ENCODE data around the gene TBX1. TPM values are rescaled to one million over a fixed set of nuclear protein-coding genes. Genes with fewer than 3 reads are reported as not detected.

TBX1 gene
- total RNA-seq, 4 donors from 2014 or later, result 7.6 to 34.3 (median 18.5) TPM

DNA sequence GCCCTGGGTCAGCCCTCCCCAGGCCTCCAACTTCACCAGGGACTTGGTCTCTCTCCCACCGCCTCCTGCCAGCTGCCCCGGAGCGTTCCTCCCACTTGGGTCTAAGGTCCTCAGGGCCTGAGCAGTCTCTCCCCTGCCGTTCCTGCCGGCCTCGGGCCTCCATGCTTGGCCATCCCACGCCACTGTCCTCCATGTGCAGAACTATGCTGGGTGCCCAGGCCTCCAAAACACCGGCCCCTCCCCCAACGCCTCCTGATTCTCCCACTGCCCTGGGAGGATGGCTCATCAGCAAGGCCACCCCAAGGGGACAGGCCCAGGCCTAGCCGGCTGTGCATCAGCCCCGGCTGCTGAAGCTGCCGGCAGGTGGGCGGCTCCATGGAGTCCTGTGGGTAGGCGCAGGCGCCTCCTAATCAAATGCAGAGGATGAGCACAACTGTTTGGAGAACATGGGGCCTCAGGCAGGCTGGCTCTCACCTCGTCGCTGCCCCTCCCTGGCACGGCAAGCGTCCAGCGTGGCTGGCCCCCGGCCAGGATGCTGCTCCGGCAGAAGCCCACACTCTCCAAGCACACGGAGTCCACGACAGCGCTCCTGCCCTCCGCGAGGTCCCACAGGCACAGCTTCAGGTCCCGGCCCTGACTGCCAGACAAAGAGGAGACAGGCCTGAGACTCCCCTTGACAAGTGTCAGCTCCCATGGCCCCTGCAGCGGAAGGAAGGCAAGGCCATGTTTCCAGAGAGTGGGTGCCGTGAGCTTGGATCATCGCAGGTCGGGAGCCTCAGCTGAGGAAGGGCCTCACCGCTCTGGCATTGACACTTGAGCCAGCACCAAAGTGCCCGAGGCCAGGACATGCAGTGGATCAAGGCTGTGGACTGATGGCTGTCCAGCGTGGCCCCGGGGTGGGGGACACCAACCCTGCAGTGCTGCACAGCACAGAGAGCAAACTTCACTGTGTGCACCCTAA lies 51.5 kb downstream of the TBX1 start:
- 93 to 94% methylated on average over 14 to 26 of the region's 36 CpGs for WGBS, 2 donors
- peak in 1 of 2 donors; percentile 2 for DNase-seq

DNA sequence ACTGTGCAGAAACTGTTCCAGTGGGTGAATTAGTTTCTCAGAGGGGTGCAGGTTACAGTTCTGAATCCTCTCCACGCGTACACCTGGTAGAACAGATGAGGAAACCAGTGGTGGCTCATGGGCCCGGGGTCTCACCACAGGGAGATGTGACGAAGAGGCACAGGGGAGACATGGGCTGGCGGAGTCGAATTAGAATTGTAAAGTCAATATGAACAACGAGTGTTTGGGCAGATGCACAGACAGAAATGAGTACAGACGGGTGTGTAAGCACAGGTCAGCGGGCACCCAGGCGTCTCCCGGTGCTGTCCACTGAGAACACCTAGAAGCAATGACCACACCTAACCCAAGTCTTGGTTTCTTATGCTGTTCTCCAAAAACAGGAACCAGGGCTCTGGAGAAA lies 52.3 kb downstream of the TBX1 start:
- intact Hi-C loops (cut with DNase I), result no loop called here
- no peak for DNase-seq
- TF ChIP-seq POLR2A (IDR thresholded peaks at IDR 0.05) (no peak), CTCF (IDR thresholded peaks at IDR 0.05) (no peak)
- H3K27me3 ChIP-seq, result no peaks in the 10 kb centered on the region
- WGBS, 2 donors, result 94 to 95% methylated on average over 11 of the region's 11 CpGs
- peaks cover 8 to 15% of the 10 kb centered on the region in 2 donors for H3K4me1 ChIP-seq
- H3K9me3 ChIP-seq, result no peaks in the 10 kb centered on the region
- no peaks in the 10 kb centered on the region for H3K36me3 ChIP-seq
- no peak overlapping the region for H3K27ac ChIP-seq
- H3K4me3 ChIP-seq (replicated peaks in 1 of 3), result no peak overlapping the region

More for the DNA sequence above, 51.5 kb downstream of the TBX1 start:
- H3K9me3 ChIP-seq, result no peaks in the 10 kb centered on the region
- H3K4me1 ChIP-seq, result peaks cover 2 to 9% of the 10 kb centered on the region in 2 donors
- intact Hi-C loops (cut with DNase I), result no loop called here
- no peak overlapping the region for H3K27ac ChIP-seq
- TF ChIP-seq POLR2A (IDR thresholded peaks at IDR 0.05), result no peak
- TF ChIP-seq CTCF (IDR thresholded peaks at IDR 0.05), result no peak
- H3K36me3 ChIP-seq, result no peaks in the 10 kb centered on the region
- H3K4me3 ChIP-seq (replicated peaks in 1 of 3), result no peak overlapping the region
- no peaks in the 10 kb centered on the region for H3K27me3 ChIP-seq

DNA sequence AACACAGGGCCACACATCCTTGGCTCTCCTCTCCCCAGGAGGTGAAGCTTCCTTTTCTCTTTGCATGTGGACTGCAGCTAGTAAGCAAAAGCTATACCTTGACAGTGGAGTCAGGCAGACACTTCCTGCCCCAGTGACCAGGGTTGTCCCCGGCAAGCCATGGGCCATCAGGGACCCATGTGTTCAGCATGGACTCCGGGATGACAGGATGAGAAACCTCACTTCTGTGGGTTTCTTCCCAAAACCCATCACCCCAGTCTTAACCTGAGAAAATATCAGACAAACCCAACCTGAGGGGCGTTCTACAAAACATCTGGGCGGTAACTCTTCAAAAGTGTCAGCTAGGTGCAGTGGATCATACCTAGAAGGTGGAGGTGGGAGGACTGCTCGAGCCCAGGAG lies 53.9 kb downstream of the TBX1 start:
- intact Hi-C loops (cut with DNase I), result no loop called here
- 96 to 97% methylated on average over 5 of the region's 5 CpGs for whole genome bisulfite sequencing, 2 donors
- Histone ChIP-seq H3K4me1 (peaks cover 14 to 21% of the 10 kb centered on the region in 2 donors), H3K27ac (no peak overlapping the region), H3K36me3 (no peaks in the 10 kb centered on the region), H3K4me3 (replicated peaks in 1 of 3) (no peak overlapping the region), H3K27me3 (no peaks in the 10 kb centered on the region), H3K9me3 (no peaks in the 10 kb centered on the region)
- TF ChIP-seq POLR2A (IDR thresholded peaks at IDR 0.05) (no peak), CTCF (IDR thresholded peaks at IDR 0.05) (no peak)
- DNase-seq, result no peak

DNA sequence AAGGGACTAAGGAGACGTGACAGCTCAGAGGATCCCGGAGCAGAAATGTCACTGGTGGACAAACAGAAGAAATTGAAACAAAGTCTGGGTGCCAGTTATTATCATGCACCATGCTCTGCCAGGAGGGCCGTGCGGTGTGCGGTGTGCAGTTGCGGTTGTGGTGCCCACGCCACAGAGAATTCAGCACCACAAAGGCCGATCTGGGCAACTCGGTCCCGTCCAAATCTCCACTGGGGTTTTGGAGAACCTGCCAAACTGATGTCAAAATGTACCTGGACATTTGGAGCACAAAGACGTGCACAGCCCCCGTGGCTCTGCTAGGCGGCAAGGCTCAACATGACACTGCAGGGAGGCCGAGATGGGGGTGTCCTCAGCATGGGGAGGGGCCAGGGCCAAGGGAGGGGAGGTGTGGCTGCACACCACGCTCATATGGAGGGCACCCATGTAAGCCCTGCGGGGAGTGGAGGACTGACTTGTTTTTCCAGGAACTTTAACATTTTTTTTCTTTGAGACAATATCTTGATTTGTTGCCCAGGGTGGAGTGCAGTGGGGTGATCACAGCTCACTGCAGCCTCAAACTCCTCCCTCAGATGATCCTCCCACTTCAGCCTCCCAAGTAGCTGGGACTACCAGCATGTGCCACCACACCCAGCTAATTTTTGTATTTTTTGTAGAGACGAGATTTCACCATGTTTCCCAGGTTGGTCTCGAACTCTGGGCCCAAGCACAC lies 54.7 kb downstream of the TBX1 start:
- Histone ChIP-seq H3K27me3 (no peaks in the 10 kb centered on the region), H3K4me3 (replicated peaks in 1 of 3) (no peak overlapping the region), H3K36me3 (no peaks in the 10 kb centered on the region), H3K27ac (no peak overlapping the region), H3K9me3 (no peaks in the 10 kb centered on the region), H3K4me1 (peaks cover 12 to 21% of the 10 kb centered on the region in 2 donors)
- WGBS, 2 donors, result 96 to 97% methylated on average over 18 of the region's 18 CpGs
- DNase-seq, result no peak
- intact Hi-C loops (cut with DNase I), result no loop called here
- no peak for TF ChIP-seq CTCF (IDR thresholded peaks at IDR 0.05)
- no peak for TF ChIP-seq POLR2A (IDR thresholded peaks at IDR 0.05)
